GM18505 (cell line): Measurements from ENCODE around the gene MYO18A.

ENCODE experiments used
- ATAC-seq: cut with Tn5 transposase; IDR thresholded peaks from one replicate; pipeline ENCODE4 v1.9.1; 2021; ENCODE audit not compliant: unreplicated experiment
- POLR2A ChIP-seq: IDR thresholded peaks from 4 replicates; pipeline ENCODE4 v1.6.1; 2011; ENCODE audit warnings: borderline replicate concordance; ENCODE audit not compliant: insufficient read depth, insufficient read length; ENCODE audit errors: extremely low read depth

MYO18A gene

DNA sequence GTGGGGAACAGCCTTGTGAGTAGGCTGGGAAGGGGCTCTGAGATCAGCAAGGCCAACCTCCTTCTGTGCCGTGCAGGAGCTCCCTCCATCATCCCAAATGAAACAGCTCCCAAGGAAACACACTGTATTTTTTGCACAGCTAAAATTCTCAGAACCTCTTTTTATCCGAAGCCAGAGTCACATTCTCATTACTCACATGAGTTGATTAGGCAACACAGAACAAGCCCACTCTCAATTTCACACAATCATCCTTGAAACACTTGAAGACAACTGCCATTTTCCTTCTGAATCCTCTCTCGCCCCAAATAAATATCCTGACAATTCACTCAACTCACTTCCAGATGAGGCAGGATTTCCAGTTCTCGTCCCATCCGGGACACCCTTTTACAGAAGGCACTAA is 66.1 kb downstream of the MYO18A start:
- no peak for TF ChIP-seq POLR2A
- ATAC-seq = no peak

- TF ChIP-seq POLR2A = no peak
- no peak for ATAC-seq
Observed at GRCh38 chr17:29113334-29113733, 66.9 kb downstream of the MYO18A start.

GRCh38 chr17:29112771-29113295 is 67.4 kb downstream of the MYO18A start:
- ATAC-seq = no peak
- no peak for TF ChIP-seq POLR2A

GRCh38 chr17:29111816-29112499 is 68.2 kb downstream of the MYO18A start:
- no peak for TF ChIP-seq POLR2A
- no peak for ATAC-seq

GRCh38 chr17:29110372-29110757 is 69.8 kb downstream of the MYO18A start:
- TF ChIP-seq POLR2A = no peak
- no peak for ATAC-seq

DNA sequence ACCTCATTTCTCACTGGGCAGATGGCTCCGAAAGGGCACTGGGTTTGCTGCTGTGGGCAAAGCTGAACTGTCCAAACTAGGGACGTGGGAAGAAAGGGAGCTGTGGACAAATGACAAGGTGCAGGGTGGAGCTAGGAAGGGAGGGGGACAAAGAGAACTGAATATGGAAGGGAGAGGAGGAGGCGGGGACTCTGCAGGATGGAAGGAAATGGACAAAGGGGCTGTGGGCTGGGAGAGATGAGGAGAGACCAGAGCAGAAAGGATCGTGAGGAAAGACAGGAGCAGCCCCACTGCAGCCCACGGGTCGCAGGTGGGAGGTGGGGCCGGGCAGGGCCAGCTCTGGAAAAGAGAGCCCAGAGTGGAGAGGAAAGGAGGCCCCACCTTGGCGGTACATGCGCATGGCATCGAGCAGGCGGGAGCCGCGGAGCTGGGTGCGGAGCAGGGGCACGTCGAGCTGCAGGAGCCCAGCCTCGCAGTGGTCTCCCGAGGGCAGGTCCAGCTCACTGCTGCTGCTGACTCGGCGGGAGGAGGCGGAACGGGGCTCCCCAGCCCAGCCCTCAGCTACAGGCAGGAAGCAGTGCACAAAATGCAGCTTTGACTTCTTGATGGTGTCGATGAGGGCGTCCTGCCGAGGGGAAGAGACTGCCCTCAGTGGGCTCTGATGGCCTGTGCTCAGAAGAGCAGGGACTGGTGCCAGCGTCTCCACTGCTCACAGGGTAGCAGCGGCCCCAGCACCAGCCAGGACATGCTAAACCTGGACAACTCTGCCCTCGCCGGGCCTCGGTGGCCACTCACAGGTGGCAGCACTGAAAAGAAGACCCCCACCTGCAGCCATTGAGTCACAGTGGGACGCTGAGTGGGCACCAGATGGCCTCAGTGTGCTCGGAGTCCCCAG is 70.5 kb downstream of the MYO18A start:
- TF ChIP-seq POLR2A = no peak
- ATAC-seq = no peak

DNA sequence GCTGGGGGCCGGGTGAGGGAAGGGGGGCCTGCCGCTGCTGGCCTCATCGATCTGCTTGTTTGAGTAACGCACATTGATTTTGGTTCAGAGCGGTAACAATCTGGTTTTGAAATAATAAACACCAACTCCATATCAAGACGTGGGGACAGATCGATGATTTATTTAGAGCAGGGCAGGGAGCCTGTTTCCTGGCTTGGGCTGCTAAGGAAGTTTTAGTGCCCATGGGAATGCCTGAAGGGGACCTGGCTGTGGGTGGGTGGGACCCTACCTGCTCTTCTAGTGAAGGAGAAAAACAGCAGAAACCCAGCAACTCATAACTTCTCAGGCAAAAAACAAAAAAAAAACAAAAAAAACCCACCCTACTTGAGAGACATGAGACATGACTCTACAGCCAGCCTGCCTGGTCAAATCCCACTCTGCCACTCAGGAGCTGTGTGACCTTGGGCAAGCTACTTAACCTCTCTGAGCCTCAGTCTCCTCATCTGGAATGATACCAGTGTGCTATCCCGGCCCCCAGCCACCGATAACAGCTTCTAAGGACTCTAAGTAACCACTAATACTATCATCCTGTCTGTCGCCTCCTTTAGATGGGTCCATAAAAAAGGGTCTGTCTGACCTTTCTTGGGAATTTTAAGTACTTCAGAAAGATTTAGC is 71.2 kb downstream of the MYO18A start:
- no peak for TF ChIP-seq POLR2A
- ATAC-seq = no peak

GRCh38 chr17:29107933-29108822 is 72.0 kb downstream of the MYO18A start:
- no peak for ATAC-seq
- TF ChIP-seq POLR2A = no peak

- no peak for TF ChIP-seq POLR2A
- ATAC-seq = no peak
Observed at GRCh38 chr17:29107084-29107483, 73.1 kb downstream of the MYO18A start.

DNA sequence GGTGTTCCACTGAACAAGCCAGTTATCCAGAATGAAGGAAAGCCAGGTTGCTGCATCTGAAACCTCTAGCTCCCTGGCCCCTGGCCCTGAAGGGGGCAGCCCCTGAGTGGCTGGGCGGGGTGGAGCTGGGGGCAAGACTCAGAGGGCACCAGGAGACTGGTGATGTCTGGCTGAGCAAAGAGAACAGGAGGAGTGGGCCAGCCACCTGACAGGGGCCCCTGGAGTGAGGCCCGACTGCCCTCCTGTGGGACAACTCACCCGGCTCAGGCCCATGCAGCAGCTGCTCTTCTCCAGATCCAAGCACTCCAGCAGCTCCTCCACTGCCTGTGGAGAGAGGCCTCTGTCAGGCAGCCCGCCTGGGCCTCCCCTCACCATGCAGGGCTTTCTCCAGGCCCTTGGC is 76.9 kb downstream of the MYO18A start:
- no peak for TF ChIP-seq POLR2A
- no peak for ATAC-seq

GRCh38 chr17:29102741-29103181 is 77.4 kb downstream of the MYO18A start:
- no peak for TF ChIP-seq POLR2A
- ATAC-seq = no peak

GRCh38 chr17:29102046-29102445 is 78.2 kb downstream of the MYO18A start:
- ATAC-seq = no peak

More at GRCh38 chr17:29102046-29102445, 78.2 kb downstream of the MYO18A start:
- no peak for TF ChIP-seq POLR2A
